Ovary (tissue), 9 donors: ENCODE results near the gene LRP1. TPM values are rescaled to one million over a fixed set of nuclear protein-coding genes. Genes with fewer than 3 reads are reported as not detected.

Source experiments
- DNase-seq, 5 donors: peaks; one replicate each; pipeline ENCODE4 v3.0.0-alpha.2; 2019 to 2020
- H3K27ac ChIP-seq, 2 donors: fragments of 200-600 bp; one replicate each; pipeline versions ENCODE4 v1.5.1 to v1.8.0; 2019 to 2022
- H3K27me3 ChIP-seq: fragments of 200-600 bp; one replicate; pipeline ENCODE4 v1.8.0; 2022
- H3K36me3 ChIP-seq: fragments of 200-600 bp; sonication (generic); one replicate; pipeline ENCODE4 v1.5.1; 2019
- H3K4me1 ChIP-seq: one replicate; pipeline ENCODE4 v1.8.1; 2013; ENCODE audit warnings: mild to moderate bottlenecking, moderate library complexity; ENCODE audit not compliant: insufficient read depth
- H3K4me3 ChIP-seq: fragments of 200-600 bp; sonication (generic); one replicate; pipeline ENCODE4 v1.5.1; 2017
- H3K9me3 ChIP-seq, 2 donors: fragments of 200-600 bp in 1 of 2; sonication (generic) in 1 of 2; one replicate each; pipeline versions ENCODE4 v1.5.1 to v1.8.1; 2013 to 2019; ENCODE audit warnings: mild to moderate bottlenecking in 1 of 2, moderate library complexity in 1 of 2
- EP300 ChIP-seq: sonication (generic); formaldehyde crosslinking; IDR thresholded peaks from one replicate; pipeline ENCODE4 v1.6.1; 2017; ENCODE audit warnings: antibody characterized with exemption
- POLR2A ChIP-seq: fragments of 450-650 bp; IDR thresholded peaks from one replicate; pipeline ENCODE4 v1.6.1; 2017; ENCODE audit warnings: antibody characterized with exemption, mild to moderate bottlenecking, moderate library complexity
- WGBS, 3 donors: extraction: QIAGEN DNeasy Blood & Tissue Kit in 1 of 3; methylation state at CpG; one replicate each; pipeline versions ENCODE4 v1.1.5 to v1.1.7; 2013 to 2017; 5-methylcytosine and 5-hydroxymethylcytosine counted together
- intact Hi-C, 4 donors: fragments of 100-400 bp; cut with DNase I; formaldehyde crosslinking; loops; one replicate each; pipeline versions ENCODE4 v1.11.0 to v1.15.1; 2022 to 2023
- polyA plus RNA-seq, 2 donors: library from polyadenylated mRNA; stranded (reverse); fragments of 200-250 nt in 1 of 2; fragments of 350-450 nt in 1 of 2; fragmentation: Illumina TruSeq in 1 of 2; extraction: RNeasy Lipid Tissue Mini Kit (QIAGEN cat#74804) in 1 of 2; gene quantifications; one replicate each; pipeline ENCODE4 v1.2.3, GENCODE V29; 2013 to 2014
- total RNA-seq, 7 donors: library from RNA; depleted of rRNA in 2 of 7; stranded (reverse); fragments of >200 nt in 2 of 7; fragmentation: NEBNext Ultra II Directional in 3 of 7; extraction: Animal tissue kit (Norgen Biotek cat#: 25700) in 3 of 7; gene quantifications; one replicate each; pipeline versions ENCODE4 v1.1.0 to v1.2.4, GENCODE V29; 2016 to 2023
- TF ChIP-seq, protein P1 (sequence below), 3 donors: fragments of 450-650 bp in 2 of 3; fragments of 200-600 bp in 1 of 3; IDR thresholded peaks; one replicate each; pipeline versions ENCODE4 v1.5.1 to v1.8.0; 2016 to 2022; ENCODE audit warnings: antibody characterized with exemption in 3 of 3, mild to moderate bottlenecking in 1 of 3
- donor health status: DM: no; HTN: no; CAD: no; lungs with moderate emphysema.
- donor health status: DM: no; HTN: no; CAD: no.
- donor health status: Bipolar disorder and iron deficiency.
- donor health status: DM: yes; HTN: yes; CAD: no.
- donor health status: DM: no; HTN: no; CAD: no.
- donor health status: DM: yes; HTN: yes; CAD: no.

LRP1 gene
- total and polyA plus RNA-seq, 9 donors: 76.4 to 640 (median 323) TPM

DNA sequence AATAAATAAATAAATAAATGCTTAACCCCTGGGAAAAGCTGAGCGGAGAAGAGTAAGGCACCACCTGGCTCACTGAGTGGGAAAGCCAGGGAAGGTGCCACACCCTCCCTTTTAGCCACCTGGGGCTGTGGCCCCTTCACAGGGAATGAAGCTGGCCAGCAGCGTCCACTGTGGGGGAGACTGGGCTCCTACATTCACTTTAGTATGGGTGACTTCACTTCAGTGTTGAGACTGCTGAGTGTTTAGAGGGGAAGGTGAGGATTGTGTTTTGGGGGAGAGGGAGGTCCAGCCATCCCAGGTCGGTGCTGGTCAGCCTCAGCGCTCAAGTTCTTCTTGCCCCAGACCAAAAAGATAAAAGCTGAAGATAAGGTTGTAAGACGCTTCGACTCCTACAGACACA lies 37.8 kb upstream of the LRP1 start:
- Histone ChIP-seq H3K27me3 (no peaks in the 10 kb centered on the region), H3K9me3 (no peaks in the 10 kb centered on the region), H3K4me3 (peak overlapping the region; percentile 67), H3K4me1 (peaks cover 27% of the 10 kb centered on the region), H3K27ac (peak overlapping the region; percentile 4 to 99), H3K36me3 (no peaks in the 10 kb centered on the region)
- intact Hi-C loops: no loop called here
- peak in 2 of 5 donors; percentile 37 to 39 for DNase-seq
- WGBS, 3 donors: 3 to 10% (median 7%) methylated on average over 6 of the region's 6 CpGs
- TF ChIP-seq POLR2A: no peak
- TF ChIP-seq, protein P1, sequence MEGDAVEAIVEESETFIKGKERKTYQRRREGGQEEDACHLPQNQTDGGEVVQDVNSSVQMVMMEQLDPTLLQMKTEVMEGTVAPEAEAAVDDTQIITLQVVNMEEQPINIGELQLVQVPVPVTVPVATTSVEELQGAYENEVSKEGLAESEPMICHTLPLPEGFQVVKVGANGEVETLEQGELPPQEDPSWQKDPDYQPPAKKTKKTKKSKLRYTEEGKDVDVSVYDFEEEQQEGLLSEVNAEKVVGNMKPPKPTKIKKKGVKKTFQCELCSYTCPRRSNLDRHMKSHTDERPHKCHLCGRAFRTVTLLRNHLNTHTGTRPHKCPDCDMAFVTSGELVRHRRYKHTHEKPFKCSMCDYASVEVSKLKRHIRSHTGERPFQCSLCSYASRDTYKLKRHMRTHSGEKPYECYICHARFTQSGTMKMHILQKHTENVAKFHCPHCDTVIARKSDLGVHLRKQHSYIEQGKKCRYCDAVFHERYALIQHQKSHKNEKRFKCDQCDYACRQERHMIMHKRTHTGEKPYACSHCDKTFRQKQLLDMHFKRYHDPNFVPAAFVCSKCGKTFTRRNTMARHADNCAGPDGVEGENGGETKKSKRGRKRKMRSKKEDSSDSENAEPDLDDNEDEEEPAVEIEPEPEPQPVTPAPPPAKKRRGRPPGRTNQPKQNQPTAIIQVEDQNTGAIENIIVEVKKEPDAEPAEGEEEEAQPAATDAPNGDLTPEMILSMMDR (IDR thresholded peaks at IDR 0.05): no peak
- no peak for TF ChIP-seq EP300

DNA sequence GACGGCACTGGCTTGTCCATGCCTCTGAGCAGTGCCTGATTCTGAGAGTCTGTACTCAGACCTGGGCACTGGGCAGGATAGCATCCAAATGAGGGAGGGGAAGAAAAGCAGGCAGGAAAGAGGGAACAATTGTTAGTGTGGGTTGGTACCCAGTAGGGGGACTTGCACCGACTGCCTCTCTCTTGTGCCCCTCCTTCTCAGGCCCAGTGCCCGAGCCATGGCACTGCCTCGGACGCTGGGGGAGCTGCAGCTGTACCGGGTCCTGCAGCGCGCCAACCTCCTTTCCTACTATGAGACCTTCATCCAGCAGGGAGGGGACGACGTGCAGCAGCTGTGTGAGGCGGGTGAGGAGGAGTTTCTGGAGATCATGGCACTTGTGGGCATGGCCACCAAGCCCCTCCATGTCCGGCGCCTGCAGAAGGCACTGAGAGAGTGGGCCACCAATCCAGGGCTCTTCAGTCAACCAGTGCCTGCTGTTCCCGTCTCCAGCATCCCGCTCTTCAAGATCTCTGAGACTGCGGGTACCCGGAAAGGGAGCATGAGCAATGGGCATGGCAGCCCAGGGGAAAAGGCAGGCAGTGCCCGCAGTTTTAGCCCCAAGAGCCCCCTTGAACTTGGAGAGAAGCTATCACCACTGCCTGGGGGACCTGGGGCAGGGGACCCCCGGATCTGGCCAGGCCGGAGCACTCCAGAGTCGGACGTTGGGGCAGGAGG lies 37.2 kb upstream of the LRP1 start:
- Histone ChIP-seq H3K27ac (peak overlapping the region; percentile 34 to 99), H3K9me3 (no peaks in the 10 kb centered on the region), H3K36me3 (no peaks in the 10 kb centered on the region), H3K4me3 (peak overlapping the region; percentile 67), H3K27me3 (no peaks in the 10 kb centered on the region), H3K4me1 (peaks cover 25% of the 10 kb centered on the region)
- peak in 2 of 5 donors; percentile 46 to 60 for DNase-seq
- 31 to 44% (median 33%) methylated on average over 20 to 22 of the region's 22 CpGs for WGBS, 3 donors
- TF ChIP-seq EP300 (no peak), POLR2A (no peak)
- TF ChIP-seq, protein P1 (IDR thresholded peaks at IDR 0.05): no peak
- intact Hi-C loops: no loop called here

DNA sequence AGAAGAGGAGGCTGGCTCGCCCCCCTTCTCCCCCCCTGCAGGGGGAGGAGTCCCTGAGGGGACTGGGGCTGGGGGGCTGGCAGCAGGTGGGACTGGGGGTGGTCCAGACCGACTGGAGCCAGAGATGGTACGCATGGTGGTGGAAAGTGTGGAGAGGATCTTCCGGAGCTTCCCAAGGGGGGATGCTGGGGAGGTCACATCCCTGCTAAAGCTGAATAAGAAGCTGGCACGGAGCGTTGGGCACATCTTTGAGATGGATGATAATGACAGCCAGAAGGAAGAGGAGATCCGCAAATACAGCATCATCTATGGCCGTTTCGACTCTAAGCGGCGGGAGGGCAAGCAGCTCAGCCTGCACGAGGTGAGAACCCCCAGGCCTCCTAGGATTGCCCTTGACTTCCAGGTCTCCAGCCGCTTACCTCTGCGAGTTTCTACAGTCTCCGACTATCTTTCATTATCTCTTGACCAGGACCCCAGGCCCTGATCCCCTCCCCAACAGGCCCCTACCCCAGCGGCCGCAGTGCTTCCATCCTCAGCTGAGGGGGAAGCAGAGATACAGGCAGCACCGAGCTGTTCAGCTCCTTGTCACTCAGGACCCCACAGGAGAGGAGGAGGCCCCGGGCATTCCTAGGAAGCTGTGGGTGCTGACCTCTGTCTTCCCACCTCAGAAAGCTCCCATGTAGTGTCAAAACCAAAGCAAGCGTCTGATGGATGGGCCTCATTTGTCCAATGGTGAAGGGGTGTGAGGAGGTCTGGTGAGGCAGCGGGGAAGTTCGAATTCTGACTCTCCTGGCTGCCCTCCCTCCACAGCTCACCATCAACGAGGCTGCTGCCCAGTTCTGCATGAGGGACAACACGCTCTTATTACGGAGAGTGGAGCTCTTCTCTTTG lies 36.4 kb upstream of the LRP1 start:
- peak in 2 of 5 donors; percentile 45 to 47 for DNase-seq
- no peaks in the 10 kb centered on the region for H3K27me3 ChIP-seq

DNA sequence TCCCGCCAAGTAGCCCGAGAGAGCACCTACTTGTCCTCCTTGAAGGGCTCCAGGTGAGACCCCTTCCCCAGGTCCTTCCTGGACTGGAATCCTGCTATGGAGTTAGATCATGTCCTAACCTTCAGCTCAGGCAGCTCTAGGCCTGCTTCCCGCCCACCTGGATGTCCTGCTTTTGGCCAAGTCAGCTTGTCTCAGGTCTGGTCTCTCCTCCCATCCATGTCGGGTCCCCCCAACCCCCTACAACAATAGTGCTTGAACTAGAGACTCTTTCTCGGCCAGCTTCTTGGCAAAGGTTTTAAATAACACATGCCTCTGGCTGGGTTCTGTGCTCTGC lies 35.8 kb upstream of the LRP1 start:
- H3K9me3 ChIP-seq: no peaks in the 10 kb centered on the region
- peaks cover 25% of the 10 kb centered on the region for H3K4me1 ChIP-seq
- WGBS, 3 donors: 43 to 49% (median 44%) methylated on average over 5 of the region's 5 CpGs
- H3K36me3 ChIP-seq: no peaks in the 10 kb centered on the region
- no peak overlapping the region for H3K4me3 ChIP-seq
- TF ChIP-seq EP300 (no peak), POLR2A (no peak)
- DNase-seq: peak in 1 of 5 donors; percentile 40
- H3K27ac ChIP-seq: peak overlapping the region; percentile 42 to 87
- no peaks in the 10 kb centered on the region for H3K27me3 ChIP-seq
- intact Hi-C loops: no loop called here

More for the DNA sequence above, 36.4 kb upstream of the LRP1 start:
- WGBS, 3 donors: 54% methylated on average over 25 of the region's 25 CpGs
- intact Hi-C loops: no loop called here
- Histone ChIP-seq H3K9me3 (no peaks in the 10 kb centered on the region), H3K4me1 (peaks cover 25% of the 10 kb centered on the region), H3K36me3 (no peaks in the 10 kb centered on the region), H3K4me3 (peak overlapping the region; percentile 67), H3K27ac (peak overlapping the region; percentile 42 to 87)
- no peak for TF ChIP-seq EP300
- TF ChIP-seq, protein P1 (IDR thresholded peaks at IDR 0.05): no peak
- TF ChIP-seq POLR2A: no peak
